Measurements from ENCODE around the gene MMP15.

Gene MMP15

DNA sequence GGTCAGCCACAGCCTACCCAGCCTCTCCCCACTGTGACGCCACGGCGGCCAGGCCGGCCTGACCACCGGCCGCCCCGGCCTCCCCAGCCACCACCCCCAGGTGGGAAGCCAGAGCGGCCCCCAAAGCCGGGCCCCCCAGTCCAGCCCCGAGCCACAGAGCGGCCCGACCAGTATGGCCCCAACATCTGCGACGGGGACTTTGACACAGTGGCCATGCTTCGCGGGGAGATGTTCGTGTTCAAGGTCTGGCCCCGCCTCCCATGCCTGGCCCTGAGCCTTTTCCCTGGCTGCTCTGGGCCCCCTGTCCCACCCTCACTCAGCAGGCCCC, 16.0 kb downstream of the MMP15 start:
- Histone ChIP-seq H3K4me1 (ENCODE audit: low read length) (no peaks in the 10 kb centered on the region), H2AFZ (ENCODE audit: low read depth, low read length) (no peak overlapping the region), H3K27ac (ENCODE audit: low read length) (no peak overlapping the region), H3K4me3 (ENCODE audit: low read length) (no peak overlapping the region), H3K79me2 (ENCODE audit: low read length) (no peaks in the 10 kb centered on the region), H4K20me1 (ENCODE audit: insufficient read depth, low read length) (no peaks in the 10 kb centered on the region), H3K27me3 (ENCODE audit: low read depth, low read length) (no peaks in the 10 kb centered on the region), H3K9ac (ENCODE audit: low read length) (no peak overlapping the region), H3K9me3 (ENCODE audit: insufficient read depth, low read length) (no peaks in the 10 kb centered on the region), H3K4me2 (ENCODE audit: low read length) (no peak overlapping the region), H3K36me3 (replicated peaks; ENCODE audit: low read depth, low read length) (no peaks in the 10 kb centered on the region)
- no peak for TF ChIP-seq EZH2phosphoT487 (IDR thresholded peaks at IDR 0.05; ENCODE audit: low read depth)
- TF ChIP-seq, protein P1, sequence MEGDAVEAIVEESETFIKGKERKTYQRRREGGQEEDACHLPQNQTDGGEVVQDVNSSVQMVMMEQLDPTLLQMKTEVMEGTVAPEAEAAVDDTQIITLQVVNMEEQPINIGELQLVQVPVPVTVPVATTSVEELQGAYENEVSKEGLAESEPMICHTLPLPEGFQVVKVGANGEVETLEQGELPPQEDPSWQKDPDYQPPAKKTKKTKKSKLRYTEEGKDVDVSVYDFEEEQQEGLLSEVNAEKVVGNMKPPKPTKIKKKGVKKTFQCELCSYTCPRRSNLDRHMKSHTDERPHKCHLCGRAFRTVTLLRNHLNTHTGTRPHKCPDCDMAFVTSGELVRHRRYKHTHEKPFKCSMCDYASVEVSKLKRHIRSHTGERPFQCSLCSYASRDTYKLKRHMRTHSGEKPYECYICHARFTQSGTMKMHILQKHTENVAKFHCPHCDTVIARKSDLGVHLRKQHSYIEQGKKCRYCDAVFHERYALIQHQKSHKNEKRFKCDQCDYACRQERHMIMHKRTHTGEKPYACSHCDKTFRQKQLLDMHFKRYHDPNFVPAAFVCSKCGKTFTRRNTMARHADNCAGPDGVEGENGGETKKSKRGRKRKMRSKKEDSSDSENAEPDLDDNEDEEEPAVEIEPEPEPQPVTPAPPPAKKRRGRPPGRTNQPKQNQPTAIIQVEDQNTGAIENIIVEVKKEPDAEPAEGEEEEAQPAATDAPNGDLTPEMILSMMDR (IDR thresholded peaks at IDR 0.05; ENCODE audit: low read depth, low read length) = no peak

DNA sequence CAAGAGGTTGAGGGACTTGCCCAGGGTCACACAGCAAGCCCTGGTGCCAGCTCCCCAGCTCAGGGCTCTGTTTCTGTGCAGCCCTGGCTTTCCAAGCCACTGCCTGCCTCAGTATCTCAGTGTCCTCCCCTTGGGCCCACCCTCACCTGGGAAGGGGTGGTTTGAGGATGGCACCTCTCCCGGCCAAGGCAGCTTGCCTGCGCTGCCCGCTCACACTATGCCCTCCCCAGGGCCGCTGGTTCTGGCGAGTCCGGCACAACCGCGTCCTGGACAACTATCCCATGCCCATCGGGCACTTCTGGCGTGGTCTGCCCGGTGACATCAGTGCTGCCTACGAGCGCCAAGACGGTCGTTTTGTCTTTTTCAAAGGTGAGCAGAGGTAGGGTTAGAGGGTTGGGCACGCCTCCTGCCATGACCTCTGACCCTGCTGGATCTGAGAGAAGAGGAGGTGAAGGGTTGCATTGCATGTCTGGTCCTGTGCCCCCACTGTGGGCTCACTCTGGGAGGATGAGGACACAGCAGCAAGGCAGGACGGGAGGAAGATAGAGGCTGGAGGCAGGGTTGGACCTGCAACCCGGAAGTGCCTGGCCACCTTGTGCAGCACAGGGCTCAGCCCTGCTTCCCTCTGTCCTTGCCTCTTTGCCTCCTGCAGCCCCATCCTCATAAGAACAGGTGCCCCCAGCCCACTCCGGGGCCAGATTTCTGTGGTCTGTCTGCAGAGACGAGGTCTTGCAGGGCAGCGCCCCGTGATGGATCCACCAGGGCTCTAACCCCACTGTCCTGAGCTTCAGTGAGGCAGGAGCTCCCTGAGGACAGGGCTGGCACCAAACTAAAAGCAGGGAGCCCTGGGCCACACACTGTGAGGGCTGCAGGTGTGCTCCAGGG, 16.7 kb downstream of the MMP15 start:
- Histone ChIP-seq H3K4me3 (ENCODE audit: low read length) (no peak overlapping the region), H3K9me3 (ENCODE audit: insufficient read depth, low read length) (no peaks in the 10 kb centered on the region), H3K4me2 (ENCODE audit: low read length) (no peak overlapping the region), H3K4me1 (ENCODE audit: low read length) (no peaks in the 10 kb centered on the region), H3K79me2 (ENCODE audit: low read length) (no peaks in the 10 kb centered on the region), H3K27ac (ENCODE audit: low read length) (no peak overlapping the region), H4K20me1 (ENCODE audit: insufficient read depth, low read length) (no peaks in the 10 kb centered on the region), H3K36me3 (replicated peaks; ENCODE audit: low read depth, low read length) (no peaks in the 10 kb centered on the region), H3K9ac (ENCODE audit: low read length) (no peak overlapping the region), H3K27me3 (ENCODE audit: low read depth, low read length) (no peaks in the 10 kb centered on the region), H2AFZ (ENCODE audit: low read depth, low read length) (no peak overlapping the region)
- TF ChIP-seq EZH2phosphoT487 (IDR thresholded peaks at IDR 0.05; ENCODE audit: low read depth) = no peak
- TF ChIP-seq, protein P1 (IDR thresholded peaks at IDR 0.05; ENCODE audit: low read depth, low read length) = no peak

DNA sequence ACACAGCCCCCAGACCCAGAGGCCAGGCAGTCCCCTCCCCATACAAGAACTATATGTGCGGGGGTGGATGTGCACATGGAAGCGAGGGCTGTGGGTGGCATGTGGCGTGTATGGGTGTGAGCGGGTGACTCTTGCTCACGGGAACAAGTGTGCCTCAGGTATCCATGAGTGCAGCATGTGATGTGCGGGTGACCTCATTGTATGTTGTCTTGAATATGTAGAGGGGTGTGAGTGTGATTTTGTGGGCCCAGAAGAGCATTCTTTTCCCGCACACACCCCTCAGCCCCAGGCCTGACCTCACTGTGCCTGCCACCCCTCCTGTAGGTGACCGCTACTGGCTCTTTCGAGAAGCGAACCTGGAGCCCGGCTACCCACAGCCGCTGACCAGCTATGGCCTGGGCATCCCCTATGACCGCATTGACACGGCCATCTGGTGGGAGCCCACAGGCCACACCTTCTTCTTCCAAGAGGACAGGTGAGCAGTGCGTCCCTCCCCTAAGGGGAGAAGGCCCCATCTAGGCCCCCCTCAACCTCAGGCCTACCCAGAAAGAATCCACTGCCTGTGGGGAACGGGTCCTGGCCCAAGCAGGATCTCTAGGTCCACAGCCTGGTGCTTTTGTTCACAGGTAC, 17.4 kb downstream of the MMP15 start:
- Histone ChIP-seq H3K27ac (ENCODE audit: low read length) (no peak overlapping the region), H3K4me2 (ENCODE audit: low read length) (no peak overlapping the region), H3K27me3 (ENCODE audit: low read depth, low read length) (no peaks in the 10 kb centered on the region), H3K9me3 (ENCODE audit: insufficient read depth, low read length) (no peaks in the 10 kb centered on the region), H2AFZ (ENCODE audit: low read depth, low read length) (no peak overlapping the region), H3K36me3 (replicated peaks; ENCODE audit: low read depth, low read length) (no peaks in the 10 kb centered on the region), H3K4me3 (ENCODE audit: low read length) (no peak overlapping the region), H3K4me1 (ENCODE audit: low read length) (no peaks in the 10 kb centered on the region), H3K79me2 (ENCODE audit: low read length) (no peaks in the 10 kb centered on the region), H4K20me1 (ENCODE audit: insufficient read depth, low read length) (no peaks in the 10 kb centered on the region), H3K9ac (ENCODE audit: low read length) (no peak overlapping the region)
- TF ChIP-seq EZH2phosphoT487 (IDR thresholded peaks at IDR 0.05; ENCODE audit: low read depth) = no peak
- TF ChIP-seq, protein P1 (IDR thresholded peaks at IDR 0.05; ENCODE audit: low read depth, low read length) = no peak

DNA sequence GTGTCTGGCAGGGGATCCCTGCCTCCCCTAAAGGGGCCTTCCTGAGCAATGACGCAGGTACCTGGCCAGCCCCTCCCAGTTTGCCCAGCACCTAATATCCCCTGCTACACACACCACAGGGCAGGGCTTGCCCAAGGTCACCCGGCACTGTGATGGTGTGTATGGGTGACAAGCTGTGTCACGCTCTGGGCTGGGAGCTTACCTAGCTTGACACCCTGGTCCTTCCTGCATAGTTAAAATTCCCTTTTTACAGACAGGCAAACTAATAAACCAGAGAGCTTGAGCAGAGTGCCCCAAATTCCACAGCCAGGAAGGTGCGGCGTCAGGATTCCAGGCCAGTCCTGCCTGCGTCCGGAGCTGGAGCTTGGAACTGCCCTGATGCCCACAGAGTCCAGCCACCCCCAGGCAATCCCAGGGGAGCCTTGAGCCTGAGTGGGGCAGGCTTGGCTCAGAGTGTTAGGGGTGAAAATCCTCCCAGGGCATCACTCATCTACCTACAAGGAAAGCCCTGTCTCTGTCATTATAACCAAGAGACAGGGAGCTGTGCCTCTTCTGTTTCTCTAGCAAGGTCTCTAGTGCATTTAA, 18.1 kb downstream of the MMP15 start:
- TF ChIP-seq EZH2phosphoT487 (IDR thresholded peaks at IDR 0.05; ENCODE audit: low read depth) = no peak
- TF ChIP-seq, protein P1 (IDR thresholded peaks at IDR 0.05; ENCODE audit: low read depth, low read length) = no peak
- no peak overlapping the region for H3K9ac ChIP-seq (ENCODE audit: low read length)
- no peaks in the 10 kb centered on the region for H3K27me3 ChIP-seq (ENCODE audit: low read depth, low read length)
- no peak overlapping the region for H2AFZ ChIP-seq (ENCODE audit: low read depth, low read length)
- H3K27ac ChIP-seq (ENCODE audit: low read length) = no peak overlapping the region
- no peaks in the 10 kb centered on the region for H3K4me1 ChIP-seq (ENCODE audit: low read length)
- H3K9me3 ChIP-seq (ENCODE audit: insufficient read depth, low read length) = no peaks in the 10 kb centered on the region
- H3K79me2 ChIP-seq (ENCODE audit: low read length) = no peaks in the 10 kb centered on the region
- H4K20me1 ChIP-seq (ENCODE audit: insufficient read depth, low read length) = no peaks in the 10 kb centered on the region
- no peaks in the 10 kb centered on the region for H3K36me3 ChIP-seq (replicated peaks; ENCODE audit: low read depth, low read length)
- H3K4me2 ChIP-seq (ENCODE audit: low read length) = no peak overlapping the region
- H3K4me3 ChIP-seq (ENCODE audit: low read length) = no peak overlapping the region
